HEK293 (cell line): ENCODE measurements around the gene BDKRB1.

Source experiments
- BCL6B ChIP-seq: fragments of 450-650 bp; formaldehyde crosslinking; IDR thresholded peaks from 2 replicates; pipeline ENCODE4 v1.5.1; 2017; ENCODE audit warnings: missing biosample characterization, missing genetic modification characterization
- CTCF ChIP-seq: fragments of 450-650 bp; formaldehyde crosslinking; IDR thresholded peaks from 2 replicates; pipeline ENCODE4 v1.5.1; 2016; ENCODE audit warnings: missing biosample characterization, missing genetic modification characterization
- PRDM10 ChIP-seq: fragments of 450-650 bp; formaldehyde crosslinking; IDR thresholded peaks from 2 replicates; pipeline ENCODE4 v1.5.1; 2016; ENCODE audit warnings: missing biosample characterization, missing genetic modification characterization
- ZNF24 ChIP-seq: fragments of 450-650 bp; formaldehyde crosslinking; IDR thresholded peaks from 2 replicates; pipeline ENCODE4 v1.5.1; 2016; ENCODE audit warnings: missing biosample characterization, missing genetic modification characterization
- ZNF707 ChIP-seq: fragments of 450-650 bp; formaldehyde crosslinking; IDR thresholded peaks from 2 replicates; pipeline ENCODE4 v1.5.1; 2016; ENCODE audit warnings: missing biosample characterization, missing genetic modification characterization
- ZNF791 ChIP-seq: fragments of 450-650 bp; formaldehyde crosslinking; IDR thresholded peaks from 2 replicates; pipeline ENCODE4 v1.5.1; 2016; ENCODE audit warnings: missing biosample characterization, missing genetic modification characterization

- TF ChIP-seq ZNF24 (tag by site-specific recombination) (no peak), CTCF (no peak), ZNF791 (tag by site-specific recombination) (no peak), ZNF707 (no peak), BCL6B (tag by site-specific recombination) (no peak), PRDM10 (no peak)
These were observed 9.5 kb downstream of the BDKRB1 start for GRCh38 chr14:96265383-96266095.
